Activated T-helper 1 cell treated with Interleukin-2 at 50 U/mL for 16 hours (primary cell): ENCODE results near the gene HBQ1.
"Not testable (repeated sequence)": the region's sequence is repeated elsewhere in the genome, so short reads cannot be mapped to it uniquely, and the experiment has no call there.

ENCODE experiments used
- DNase-seq: peaks from one replicate; pipeline ENCODE4 v3.0.0-alpha.2; 2020; ENCODE audit warnings: low read depth

Gene HBQ1

DNA sequence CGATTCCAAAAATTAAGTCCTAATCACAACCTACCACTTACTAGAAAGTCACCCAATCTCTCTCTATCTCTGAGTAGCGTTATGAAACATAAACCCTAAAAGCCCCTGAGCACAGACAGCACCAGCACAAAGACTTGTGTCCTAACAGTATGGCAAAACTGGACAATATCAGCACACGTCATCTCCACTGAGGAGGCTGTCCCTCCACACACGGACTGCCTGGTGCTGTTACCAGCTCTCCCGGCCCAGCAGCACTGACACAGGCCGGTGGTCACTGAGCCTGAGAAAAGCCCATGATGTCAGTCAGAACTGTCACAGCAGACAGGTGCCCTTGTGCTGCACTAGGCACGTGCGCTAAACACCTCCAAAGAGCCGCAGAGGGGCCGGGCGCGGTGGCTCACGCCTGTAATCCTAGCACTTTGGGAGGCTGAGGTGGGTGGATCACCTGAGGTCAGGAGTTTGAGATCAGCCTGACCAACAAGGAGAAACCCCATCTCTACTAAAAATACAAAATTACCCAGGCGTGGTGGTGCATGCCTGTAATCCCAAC is 31.4 kb downstream of the HBQ1 start:
- DNase-seq: not testable (repeated sequence)

DNA sequence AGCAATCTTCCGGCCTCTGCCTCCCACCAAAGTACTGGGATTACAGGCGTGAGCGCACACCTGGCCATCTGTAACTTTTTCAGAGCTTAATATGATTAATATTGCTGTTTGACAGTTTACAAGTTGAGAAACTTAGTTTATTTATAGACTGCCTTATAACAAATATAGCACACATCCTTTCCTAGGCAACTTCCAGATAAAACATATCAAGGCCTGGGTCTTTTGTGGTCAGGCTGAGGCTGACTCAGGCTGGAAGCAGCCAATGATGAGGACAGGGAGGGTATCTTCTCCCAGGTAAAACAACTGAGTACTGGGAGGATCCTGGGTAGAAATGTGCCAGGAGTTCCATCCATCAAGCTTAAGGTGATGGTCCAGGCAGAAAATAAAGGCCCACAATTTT is 32.7 kb downstream of the HBQ1 start:
- no peak for DNase-seq

DNA sequence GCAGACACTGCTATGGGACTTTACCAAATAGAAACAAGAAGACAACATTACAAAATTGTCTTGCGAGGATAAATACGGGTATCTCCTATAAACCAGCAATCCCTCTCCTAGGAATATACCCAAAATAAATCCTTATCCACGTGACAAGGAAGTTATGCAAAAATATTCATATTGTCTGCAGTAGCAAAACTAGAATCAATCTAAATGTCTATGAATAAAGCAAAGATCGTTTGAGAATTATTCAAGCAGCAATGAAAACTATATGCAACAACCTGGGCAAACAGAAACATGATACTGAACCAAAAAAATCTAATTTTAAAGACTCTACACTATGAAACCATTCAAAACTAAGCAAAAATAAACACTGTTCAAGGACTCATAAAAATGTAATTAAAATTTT is 39.8 kb downstream of the HBQ1 start:
- no peak for DNase-seq

DNA sequence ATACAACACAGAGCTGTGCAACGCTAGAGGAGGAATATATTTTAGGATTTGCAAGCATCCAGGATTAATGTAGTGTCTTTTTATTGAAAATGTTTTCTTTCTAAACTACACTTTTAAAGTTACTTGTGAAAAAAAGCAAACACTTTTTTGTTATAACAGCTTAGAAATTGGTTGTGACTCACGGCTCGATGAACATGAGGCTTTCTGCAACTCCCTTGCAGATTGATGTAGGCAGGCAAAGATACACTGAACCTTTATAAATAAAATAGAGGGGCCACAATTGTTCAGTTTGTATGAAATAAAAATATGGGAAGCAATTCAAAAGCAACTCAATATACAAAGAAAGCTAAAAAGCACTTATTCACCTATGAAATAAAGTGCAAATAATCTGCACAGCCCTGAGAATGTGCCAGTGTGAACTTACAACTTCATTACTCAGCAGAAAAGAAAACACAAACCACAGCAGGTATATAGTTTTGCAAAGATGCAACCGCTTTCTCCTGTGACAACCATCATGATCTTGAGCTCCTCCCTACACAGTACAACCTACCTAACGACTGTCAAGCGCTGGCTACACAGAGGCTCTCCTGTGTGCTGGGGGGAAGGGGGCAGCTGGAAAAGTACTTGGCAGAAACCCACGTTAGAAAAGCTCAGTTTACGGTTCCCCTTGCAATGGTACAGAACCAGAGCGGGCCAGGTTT is 48.0 kb downstream of the HBQ1 start:
- DNase-seq: no peak

DNA sequence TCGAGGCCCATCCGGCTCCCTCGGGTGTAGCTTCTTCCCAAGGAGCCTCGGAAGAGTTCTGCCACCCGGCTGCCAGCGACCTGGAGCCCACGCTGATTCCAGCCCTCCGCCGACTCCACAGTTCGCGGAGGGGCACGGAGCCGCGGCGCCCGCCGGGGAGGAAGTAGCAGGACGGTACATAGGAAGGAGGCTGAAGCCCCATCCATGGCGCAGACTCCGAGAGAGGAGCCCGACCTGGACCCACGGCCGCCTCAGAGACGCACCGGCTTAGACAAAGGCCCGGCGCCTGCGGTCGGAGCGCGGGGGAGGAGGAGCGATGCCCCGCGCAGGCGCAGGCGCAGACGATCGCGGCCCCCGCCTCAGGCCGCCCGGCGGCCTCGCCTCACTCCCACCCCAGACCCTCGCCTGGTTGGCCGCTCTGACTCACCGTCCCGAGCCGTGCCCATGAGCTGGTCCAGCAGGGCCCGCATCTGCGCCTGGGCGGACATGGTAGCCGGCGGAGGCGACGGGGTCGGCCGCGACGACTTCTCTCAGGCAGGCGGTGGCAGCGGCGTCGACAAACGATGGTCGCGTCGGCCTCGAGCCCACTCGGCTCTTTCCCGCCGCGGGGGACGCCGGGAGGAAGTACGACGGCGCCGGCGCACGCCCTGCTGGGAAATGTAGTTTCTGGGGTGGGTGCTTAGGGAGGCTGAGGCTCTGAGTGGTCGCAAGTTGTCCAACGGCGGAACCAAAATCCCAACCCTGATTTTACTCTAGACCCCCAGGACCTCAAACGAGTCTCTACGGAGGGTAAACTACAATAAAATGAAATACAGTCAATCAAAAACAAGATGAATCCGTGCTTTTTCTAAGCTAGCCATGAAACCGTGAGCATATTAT is 48.8 kb downstream of the HBQ1 start, which contains the start of gene LUC7L:
Gene LUC7L, minus strand, starts transcription at position 598 of the 879 bp plus-strand sequence. Its CDS starts 110 bp downstream, at position 488.
- peak; percentile 71 for DNase-seq

DNA sequence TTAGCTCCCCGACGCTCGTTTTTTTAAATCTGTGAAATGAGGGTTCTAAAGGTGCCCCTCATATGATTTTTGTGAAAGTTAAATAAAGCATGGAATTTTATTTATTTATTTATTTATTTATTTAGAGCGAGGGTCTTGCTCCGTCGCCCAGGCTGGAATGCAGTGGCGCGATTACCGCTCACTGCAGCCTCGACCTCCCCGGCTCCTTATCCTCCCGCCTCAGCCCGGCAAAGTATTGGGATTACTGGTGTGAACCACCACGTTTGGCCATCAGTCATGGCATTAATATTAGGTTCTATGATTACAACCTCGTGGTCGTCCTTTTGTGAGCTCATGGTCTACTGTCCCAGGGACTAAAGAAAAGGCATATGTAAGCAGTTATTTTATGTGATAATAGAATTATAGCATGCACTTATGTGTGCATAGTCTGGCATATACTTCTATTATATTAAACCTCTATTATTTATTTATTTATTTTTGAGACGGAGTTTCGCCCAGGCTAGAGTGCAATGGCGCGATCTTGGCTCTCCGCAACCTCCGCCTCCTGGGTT is 49.5 kb downstream of the HBQ1 start:
- no peak for DNase-seq

DNA sequence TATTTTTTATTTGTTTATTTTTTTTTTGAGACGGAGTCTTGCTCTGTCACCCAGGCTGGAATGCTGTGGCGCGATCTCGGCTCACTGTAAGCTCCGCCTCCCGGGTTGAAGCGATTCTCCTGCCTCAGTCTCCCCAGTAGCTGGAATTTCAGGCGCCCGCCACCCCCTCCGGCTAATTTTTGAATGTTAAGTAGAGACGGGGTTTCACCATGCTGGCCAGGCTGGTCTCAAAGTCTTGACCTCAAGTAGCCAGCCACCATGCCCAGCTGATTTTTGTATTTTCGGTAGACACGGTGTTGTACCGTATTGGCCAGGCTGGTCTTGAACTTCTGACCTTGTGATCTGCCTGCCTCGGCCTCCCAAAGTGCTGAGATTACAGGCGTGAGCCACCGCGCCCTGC is 50.1 kb downstream of the HBQ1 start:
- DNase-seq: not testable (repeated sequence)
